ENCODE results near the gene TOR4A. TPM values are rescaled to one million over a fixed set of nuclear protein-coding genes. Genes with fewer than 3 reads are reported as not detected.

The TOR4A gene
- total and polyA plus RNA-seq, 10 of the 15 experiments (the other 5 are each of a cell fraction or from before 2014, with no cell fraction given), result 2.0 to 19.9 (median 3.7) TPM

DNA sequence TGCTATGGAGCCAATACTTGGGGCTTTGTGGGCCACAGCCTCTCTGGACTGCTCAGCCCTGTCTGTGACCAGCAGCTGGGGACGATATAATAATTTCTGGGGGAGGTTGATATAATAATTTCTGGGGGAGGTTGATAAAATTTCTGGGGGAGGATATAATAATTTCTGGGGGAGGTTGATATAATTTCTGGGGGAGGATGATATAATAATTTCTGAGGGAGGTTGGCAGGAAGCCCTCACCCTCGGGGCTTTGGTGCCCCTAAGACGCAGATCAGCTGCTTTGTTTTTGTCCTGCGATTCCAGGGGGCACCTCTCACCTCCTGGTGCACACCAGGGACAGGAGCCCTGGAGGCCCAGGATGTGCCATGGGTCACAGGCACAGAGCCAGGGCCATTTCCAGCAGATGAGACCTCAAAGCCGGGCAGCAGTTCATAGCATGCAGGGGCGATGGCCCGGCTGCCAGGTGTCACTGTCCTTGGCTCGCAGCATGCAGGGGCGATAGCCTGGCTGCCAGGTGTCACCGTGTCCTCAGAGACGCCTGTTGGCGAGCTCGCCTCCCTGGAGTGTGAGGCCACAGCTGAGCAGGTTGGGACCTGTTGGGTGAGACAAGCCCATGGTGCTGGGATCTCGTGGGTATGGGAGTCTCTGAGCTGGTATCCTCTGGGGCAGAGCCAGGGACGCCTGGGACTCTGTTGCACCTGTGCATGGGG is 3.8 kb upstream of the TOR4A start:
- FAIRE-seq, result no peak
- no TSS peak for BruUV-seq (replicated peaks)

More for the DNA sequence above, 3.8 kb upstream of the TOR4A start:
- ChIA-PET RAD21 (ENCODE audit: unreplicated experiment) (no interaction called here), SMC1A (ENCODE audit: uncharacterized antibody, unreplicated experiment) (no interaction called here), POLR2A (interaction anchor here (1.6 kb wide), 2 partner anchors 33 to 124 kb away, joined by 4 read pairs; partner anchors contain the start of gene TUBB4B), CTCF (interaction anchor here (0.8 to 1.1 kb wide), 4 partner anchors 11 to 15 kb away, joined by 3 read pairs; no protein-coding TSS in a partner anchor)
- Histone ChIP-seq H3K27me3 (replicated peaks in 1 of 2; ENCODE audit: control insufficient read depth in 2 of 2, insufficient read depth in 2 of 2, low read length in 1 of 2) (no peaks in the 10 kb centered on the region), H3K9ac (ENCODE audit: control insufficient read depth, insufficient read depth, low read length) (no peak overlapping the region), H2AFZ (ENCODE audit: control insufficient read depth, low read depth, low read length) (no peak overlapping the region), H3K4me3 (no peak overlapping the region), H3K4me2 (ENCODE audit: control insufficient read depth, insufficient read depth) (no peak overlapping the region), H3K79me2 (ENCODE audit: control insufficient read depth, insufficient read depth, low read length) (peaks cover 13% of the 10 kb centered on the region), H3K36me3 (ENCODE audit: control insufficient read depth in 2 of 2, insufficient read depth in 2 of 2, low read length in 1 of 2) (peaks cover 6 to 7% of the 10 kb centered on the region in 2 experiments; a peak in 3 of 4 replicates), H3K4me1 (ENCODE audit: control insufficient read depth, insufficient read depth, low read length) (peaks cover 44% of the 10 kb centered on the region), H3K9me3 (replicated peaks; ENCODE audit: control insufficient read depth, insufficient read depth, low read length) (no peaks in the 10 kb centered on the region), H3K27ac (ENCODE audit: control insufficient read depth, insufficient read depth) (no peak overlapping the region), H4K20me1 (ENCODE audit: control insufficient read depth, insufficient read depth) (no peaks in the 10 kb centered on the region)
- DNase-seq (ENCODE audit: low read depth, low spot score) (no peak), ATAC-seq (no peak)
- intact Hi-C loops (cut with micrococcal nuclease; ENCODE audit: unreplicated experiment) (no loop called here), in situ Hi-C loops (cut with MboI) (no loop called here)
- 74% methylated on average over 15 of the region's 15 CpGs for WGBS (ENCODE audit: insufficient coverage, insufficient replicate concordance, low lambda C conversion rate, missing lambda C conversion rate)
- TF ChIP-seq, protein P1, sequence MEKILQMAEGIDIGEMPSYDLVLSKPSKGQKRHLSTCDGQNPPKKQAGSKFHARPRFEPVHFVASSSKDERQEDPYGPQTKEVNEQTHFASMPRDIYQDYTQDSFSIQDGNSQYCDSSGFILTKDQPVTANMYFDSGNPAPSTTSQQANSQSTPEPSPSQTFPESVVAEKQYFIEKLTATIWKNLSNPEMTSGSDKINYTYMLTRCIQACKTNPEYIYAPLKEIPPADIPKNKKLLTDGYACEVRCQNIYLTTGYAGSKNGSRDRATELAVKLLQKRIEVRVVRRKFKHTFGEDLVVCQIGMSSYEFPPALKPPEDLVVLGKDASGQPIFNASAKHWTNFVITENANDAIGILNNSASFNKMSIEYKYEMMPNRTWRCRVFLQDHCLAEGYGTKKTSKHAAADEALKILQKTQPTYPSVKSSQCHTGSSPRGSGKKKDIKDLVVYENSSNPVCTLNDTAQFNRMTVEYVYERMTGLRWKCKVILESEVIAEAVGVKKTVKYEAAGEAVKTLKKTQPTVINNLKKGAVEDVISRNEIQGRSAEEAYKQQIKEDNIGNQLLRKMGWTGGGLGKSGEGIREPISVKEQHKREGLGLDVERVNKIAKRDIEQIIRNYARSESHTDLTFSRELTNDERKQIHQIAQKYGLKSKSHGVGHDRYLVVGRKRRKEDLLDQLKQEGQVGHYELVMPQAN (conservative IDR thresholded peaks at IDR 0.05), result no peak
- no peak for TF ChIP-seq SUZ12 (IDR thresholded peaks at IDR 0.05; ENCODE audit: unreplicated experiment)
- no peak for TF ChIP-seq FOXK2 (IDR thresholded peaks at IDR 0.05)
- TF ChIP-seq CBX3 (IDR thresholded peaks at IDR 0.05; ENCODE audit: borderline replicate concordance, low read depth), result no peak
- no peak for TF ChIP-seq LARP7 (IDR thresholded peaks at IDR 0.05)
- TF ChIP-seq ETV6 (conservative IDR thresholded peaks at IDR 0.05 in 1 of 2, IDR thresholded peaks at IDR 0.05 in 1 of 2; ENCODE audit: borderline replicate concordance in 1 of 2, low read depth in 1 of 2), result no peak
- no peak for TF ChIP-seq EZH2 (IDR thresholded peaks at IDR 0.05; ENCODE audit: borderline replicate concordance, control insufficient read depth, low read depth, low read length)
- no peak for TF ChIP-seq RFX5 (IDR thresholded peaks at IDR 0.05; ENCODE audit: low read depth, low read length)
- TF ChIP-seq ZNF274 (IDR thresholded peaks at IDR 0.05; ENCODE audit: insufficient read depth, insufficient read length), result no peak
- no peak for TF ChIP-seq RCOR1 (conservative IDR thresholded peaks at IDR 0.05; ENCODE audit: low read depth, low read length)
- no peak for TF ChIP-seq MYC (IDR thresholded peaks at IDR 0.05; ENCODE audit: insufficient read depth, insufficient read length, insufficient replicate concordance, low read length, severe bottlenecking)
- no peak for TF ChIP-seq ZSCAN29 (IDR thresholded peaks at IDR 0.05)

Measured in GM12878 (cell line).